ENCODE measurements around the gene ANKRD7. TPM values are rescaled to one million over a fixed set of nuclear protein-coding genes. Genes with fewer than 3 reads are reported as not detected.
A peak's percentile ranks its signal among the peaks of the same experiment; 100 is the strongest.

The ANKRD7 gene, protein sequence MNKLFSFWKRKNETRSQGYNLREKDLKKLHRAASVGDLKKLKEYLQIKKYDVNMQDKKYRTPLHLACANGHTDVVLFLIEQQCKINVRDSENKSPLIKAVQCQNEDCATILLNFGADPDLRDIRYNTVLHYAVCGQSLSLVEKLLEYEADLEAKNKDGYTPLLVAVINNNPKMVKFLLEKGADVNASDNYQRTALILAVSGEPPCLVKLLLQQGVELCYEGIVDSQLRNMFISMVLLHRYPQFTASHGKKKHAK
- total RNA-seq, result under 1 TPM in 1 of 2 donors, not detected in 1; 0.65 TPM
- polyA plus RNA-seq, result 1 to 10 TPM in 1 of 2 donors, not detected in 1; 6.3 TPM
- long read RNA-seq, donor 1, result 0 reads
- long read RNA-seq, donor 2, result 0 reads

- intact Hi-C loops (cut with DNase I), result no loop called here
- Histone ChIP-seq H3K9me3 (ENCODE audit: control insufficient read depth, low read length) (no peaks in the 10 kb centered on the region), H3K36me3 (ENCODE audit: control insufficient read depth in 1 of 2, insufficient read depth in 2 of 2, low read length in 1 of 2) (no peaks in the 10 kb centered on the region), H3K27me3 (ENCODE audit: control insufficient read depth in 1 of 2, insufficient read depth in 2 of 2, low read length in 1 of 2) (no peaks in the 10 kb centered on the region), H3K4me3 (ENCODE audit: low read length in 2 of 2) (no peak within 1 kb of the TSS), H3K4me1 (ENCODE audit: control insufficient read depth in 1 of 2, insufficient read depth in 2 of 2, low read length in 2 of 2) (no peaks in the 10 kb centered on the region), H3K27ac (ENCODE audit: low read depth in 1 of 2, low read length in 2 of 2) (no peak within 1 kb of the TSS)
- DNase-seq (peak in 1 of 2 donors; percentile 67), ATAC-seq (ENCODE audit: low FRiP score) (no peak)
- 93% methylated on average over 18 of the region's 18 CpGs for WGBS, 2 donors
These were observed at the start of gene ANKRD7 for GRCh38 chr7:118224521-118224920. Gene ANKRD7, plus strand, starts transcription at chr7:118224704. Its CDS starts 127 bp downstream, at chr7:118224831.

DNA sequence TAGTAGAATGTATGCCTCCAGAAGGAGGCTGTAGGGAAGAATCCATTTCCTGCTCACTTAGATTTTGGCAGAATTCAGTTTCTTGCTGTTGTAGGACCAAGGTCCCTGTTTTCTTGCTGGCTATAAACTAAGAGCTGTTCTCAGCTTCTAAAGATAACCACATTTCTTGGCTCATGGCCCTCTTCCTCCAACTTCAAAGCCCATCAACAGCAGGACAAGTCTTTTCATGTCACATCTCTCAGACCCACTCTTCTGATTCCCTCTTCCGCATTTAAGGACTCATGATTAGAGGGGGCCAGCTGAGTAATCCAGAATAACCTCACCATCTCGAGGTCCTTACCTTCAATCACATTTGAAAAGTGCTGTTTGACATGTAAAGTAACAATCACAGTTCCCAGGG, 48.8 kb upstream of the ANKRD7 start:
- Histone ChIP-seq H3K36me3 (ENCODE audit: control insufficient read depth in 1 of 2, insufficient read depth in 2 of 2, low read length in 1 of 2) (no peaks in the 10 kb centered on the region), H3K27me3 (ENCODE audit: control insufficient read depth in 1 of 2, insufficient read depth in 2 of 2, low read length in 1 of 2) (no peaks in the 10 kb centered on the region), H3K9me3 (ENCODE audit: control insufficient read depth, low read length) (no peaks in the 10 kb centered on the region), H3K27ac (ENCODE audit: low read depth in 1 of 2, low read length in 2 of 2) (no peak overlapping the region), H3K4me3 (ENCODE audit: low read length in 2 of 2) (no peak overlapping the region), H3K4me1 (ENCODE audit: control insufficient read depth in 1 of 2, insufficient read depth in 2 of 2, low read length in 2 of 2) (no peaks in the 10 kb centered on the region)
- DNase-seq, result no peak
- intact Hi-C loops (cut with DNase I), result loop anchor here in 1 of 2 donors (10.0 kb wide), 1 partner anchor 301 kb away; the partner anchor contains the start of gene CTTNBP2
- WGBS, 2 donors, result 62 to 66% methylated on average over 2 of the region's 2 CpGs
- no peak for ATAC-seq (ENCODE audit: low FRiP score)

GRCh38 chr7:118179191-118179590, 45.3 kb upstream of the ANKRD7 start:
- no peak overlapping the region for H3K4me3 ChIP-seq (ENCODE audit: low read length in 2 of 2)
- DNase-seq, result no peak

DNA sequence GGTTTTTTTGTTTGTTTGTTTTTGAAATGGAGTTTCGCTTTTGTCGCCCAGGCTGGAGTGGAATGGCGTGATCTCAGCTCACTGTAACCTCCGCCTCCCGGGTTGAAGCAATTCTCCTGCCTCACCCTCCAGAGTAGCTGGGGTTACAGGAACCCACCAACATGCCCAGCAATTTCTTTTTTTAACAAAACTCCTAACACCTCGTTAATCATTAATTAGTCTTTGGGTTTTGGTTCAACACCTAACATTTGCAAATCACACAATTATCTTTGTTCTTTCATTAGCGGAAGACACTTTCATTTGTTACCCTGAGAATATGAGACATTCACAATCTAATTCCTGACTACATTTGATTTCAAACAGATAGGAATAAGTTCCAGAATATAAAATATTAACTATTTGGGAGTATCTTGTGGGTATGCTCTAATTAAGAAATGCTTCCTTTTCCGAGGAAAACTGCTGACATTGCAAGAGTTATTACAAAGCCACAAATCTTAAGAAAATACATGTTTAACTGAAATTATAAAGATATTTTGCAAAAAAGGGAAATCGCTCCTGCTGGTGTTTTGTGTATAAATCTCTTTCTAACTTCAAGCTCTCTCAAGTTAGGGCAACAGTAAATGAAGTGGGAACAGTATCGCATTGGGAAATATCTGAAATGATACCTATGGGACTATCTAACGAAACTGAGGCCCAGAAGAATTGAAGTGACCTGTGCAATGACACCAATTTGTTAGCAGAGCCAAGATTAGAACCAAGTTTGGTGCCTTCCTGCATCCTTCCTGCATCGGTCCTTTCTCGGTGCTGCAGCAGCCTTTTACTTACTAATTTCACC, 41.7 kb upstream of the ANKRD7 start:
- intact Hi-C loops (cut with DNase I), result no loop called here
- WGBS, 2 donors, result 64 to 65% methylated on average over 13 of the region's 13 CpGs
- ATAC-seq (ENCODE audit: low FRiP score), result no peak

More at GRCh38 chr7:118179191-118179590, 45.3 kb upstream of the ANKRD7 start:
- Histone ChIP-seq H3K36me3 (ENCODE audit: control insufficient read depth in 1 of 2, insufficient read depth in 2 of 2, low read length in 1 of 2) (no peaks in the 10 kb centered on the region), H3K9me3 (ENCODE audit: control insufficient read depth, low read length) (no peaks in the 10 kb centered on the region), H3K27ac (ENCODE audit: low read depth in 1 of 2, low read length in 2 of 2) (no peak overlapping the region), H3K27me3 (ENCODE audit: control insufficient read depth in 1 of 2, insufficient read depth in 2 of 2, low read length in 1 of 2) (no peaks in the 10 kb centered on the region), H3K4me1 (ENCODE audit: control insufficient read depth in 1 of 2, insufficient read depth in 2 of 2, low read length in 2 of 2) (no peaks in the 10 kb centered on the region)
- no peak for ATAC-seq (ENCODE audit: low FRiP score)
- WGBS, 2 donors, result 90 to 96% methylated on average over 2 of the region's 2 CpGs
- intact Hi-C loops (cut with DNase I), result loop anchor here in 1 of 2 donors (10.0 kb wide), 1 partner anchor 304 kb away; the partner anchor contains the start of gene CTTNBP2

GRCh38 chr7:118183428-118183785, 41.1 kb upstream of the ANKRD7 start:
- Histone ChIP-seq H3K4me3 (ENCODE audit: low read length in 2 of 2) (peak overlapping the region; percentile 71 to 100), H3K36me3 (ENCODE audit: control insufficient read depth in 1 of 2, insufficient read depth in 2 of 2, low read length in 1 of 2) (no peaks in the 10 kb centered on the region), H3K27me3 (ENCODE audit: control insufficient read depth in 1 of 2, insufficient read depth in 2 of 2, low read length in 1 of 2) (no peaks in the 10 kb centered on the region), H3K4me1 (ENCODE audit: control insufficient read depth in 1 of 2, insufficient read depth in 2 of 2, low read length in 2 of 2) (no peaks in the 10 kb centered on the region), H3K9me3 (ENCODE audit: control insufficient read depth, low read length) (no peaks in the 10 kb centered on the region), H3K27ac (ENCODE audit: low read depth in 1 of 2, low read length in 2 of 2) (peak overlapping the region; percentile 93 to 97)
- ATAC-seq (ENCODE audit: low FRiP score) (peak; percentile 28), DNase-seq (no peak)
- intact Hi-C loops (cut with DNase I), result no loop called here
- 0 to 1% methylated on average over 15 of the region's 15 CpGs for WGBS, 2 donors

More for the DNA sequence above, 41.7 kb upstream of the ANKRD7 start:
- Histone ChIP-seq H3K36me3 (ENCODE audit: control insufficient read depth in 1 of 2, insufficient read depth in 2 of 2, low read length in 1 of 2) (no peaks in the 10 kb centered on the region), H3K27ac (ENCODE audit: low read depth in 1 of 2, low read length in 2 of 2) (peak overlapping the region; percentile 93 to 97), H3K4me3 (ENCODE audit: low read length in 2 of 2) (peak overlapping the region; percentile 71 to 100), H3K9me3 (ENCODE audit: control insufficient read depth, low read length) (no peaks in the 10 kb centered on the region), H3K27me3 (ENCODE audit: control insufficient read depth in 1 of 2, insufficient read depth in 2 of 2, low read length in 1 of 2) (no peaks in the 10 kb centered on the region), H3K4me1 (ENCODE audit: control insufficient read depth in 1 of 2, insufficient read depth in 2 of 2, low read length in 2 of 2) (no peaks in the 10 kb centered on the region)
- no peak for DNase-seq

DNA sequence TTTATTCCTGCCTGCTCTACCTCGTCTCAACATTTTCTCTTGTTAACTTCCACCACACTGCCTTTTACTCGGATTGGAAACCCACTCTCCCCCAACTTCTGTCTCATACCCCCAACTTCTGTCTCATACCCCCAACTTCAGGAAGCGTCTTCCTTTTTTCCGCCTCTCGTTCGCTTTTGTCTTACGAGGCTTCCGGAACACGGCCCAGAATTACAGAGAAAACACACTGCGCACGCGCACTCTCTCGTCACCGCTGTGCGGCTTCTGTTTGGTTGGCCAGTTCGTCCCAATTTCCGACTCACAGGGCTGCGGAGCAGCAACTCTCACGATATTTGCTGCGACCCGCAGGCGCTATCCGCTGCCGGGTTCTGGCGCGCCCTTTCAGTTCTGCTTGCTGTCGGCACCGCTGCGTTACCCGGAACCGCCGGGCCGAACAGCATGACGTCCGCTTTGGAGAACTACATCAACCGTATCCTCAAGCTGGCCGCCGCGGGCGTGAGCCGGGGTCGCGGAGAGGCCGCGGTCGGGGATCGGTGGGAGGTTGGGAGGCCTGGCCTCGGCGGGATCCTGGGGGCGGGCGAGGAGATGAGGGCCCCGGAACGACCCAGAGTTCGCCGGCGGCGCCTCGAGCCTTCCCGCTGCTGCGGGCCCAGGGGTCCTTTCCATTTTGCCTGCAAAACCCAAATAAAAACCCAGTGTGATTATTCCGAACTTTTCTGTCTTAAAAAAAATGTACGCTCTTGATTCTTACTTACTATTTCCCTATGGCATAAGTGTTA, 40.5 kb upstream of the ANKRD7 start, which contains the start of gene LSM8:
Gene LSM8 (plus strand): TSS at position 379 of the 779 bp plus-strand sequence. CDS start 60 bp downstream, at position 439.
- no peaks in the 10 kb centered on the region for H3K9me3 ChIP-seq (ENCODE audit: control insufficient read depth, low read length)
- no peaks in the 10 kb centered on the region for H3K4me1 ChIP-seq (ENCODE audit: control insufficient read depth in 1 of 2, insufficient read depth in 2 of 2, low read length in 2 of 2)
- 0% methylated on average over 61 to 62 of the region's 62 CpGs for WGBS, 2 donors
- peak; percentile 99 for ATAC-seq (ENCODE audit: low FRiP score)
- H3K27ac ChIP-seq (ENCODE audit: low read depth in 1 of 2, low read length in 2 of 2), result peak within 1 kb of the TSS; percentile 93 to 99
- peak within 1 kb of the TSS; percentile 71 to 100 for H3K4me3 ChIP-seq (ENCODE audit: low read length in 2 of 2)
- intact Hi-C loops (cut with DNase I), result no loop called here
- DNase-seq, result peak; percentile 99
- no peaks in the 10 kb centered on the region for H3K27me3 ChIP-seq (ENCODE audit: control insufficient read depth in 1 of 2, insufficient read depth in 2 of 2, low read length in 1 of 2)
- H3K36me3 ChIP-seq (ENCODE audit: control insufficient read depth in 1 of 2, insufficient read depth in 2 of 2, low read length in 1 of 2), result no peaks in the 10 kb centered on the region

GRCh38 chr7:118184565-118184940, 40.0 kb upstream of the ANKRD7 start:
- WGBS, 2 donors, result 6 to 7% methylated on average over 10 of the region's 10 CpGs
- ATAC-seq (ENCODE audit: low FRiP score) (no peak), DNase-seq (no peak)
- intact Hi-C loops (cut with DNase I), result no loop called here
- Histone ChIP-seq H3K9me3 (ENCODE audit: control insufficient read depth, low read length) (no peaks in the 10 kb centered on the region), H3K4me3 (ENCODE audit: low read length in 2 of 2) (peak overlapping the region; percentile 71 to 100), H3K27me3 (ENCODE audit: control insufficient read depth in 1 of 2, insufficient read depth in 2 of 2, low read length in 1 of 2) (no peaks in the 10 kb centered on the region), H3K4me1 (ENCODE audit: control insufficient read depth in 1 of 2, insufficient read depth in 2 of 2, low read length in 2 of 2) (no peaks in the 10 kb centered on the region), H3K36me3 (ENCODE audit: control insufficient read depth in 1 of 2, insufficient read depth in 2 of 2, low read length in 1 of 2) (no peaks in the 10 kb centered on the region), H3K27ac (ENCODE audit: low read depth in 1 of 2, low read length in 2 of 2) (peak overlapping the region in 1 of 2 donors; percentile 43)

GRCh38 chr7:118185163-118185860, 39.2 kb upstream of the ANKRD7 start:
- intact Hi-C loops (cut with DNase I), result no loop called here
- ATAC-seq (ENCODE audit: low FRiP score) (no peak), DNase-seq (no peak)
- no peaks in the 10 kb centered on the region for H3K36me3 ChIP-seq (ENCODE audit: control insufficient read depth in 1 of 2, insufficient read depth in 2 of 2, low read length in 1 of 2)
- no peak overlapping the region for H3K27ac ChIP-seq (ENCODE audit: low read depth in 1 of 2, low read length in 2 of 2)
- 64 to 69% methylated on average over 6 of the region's 6 CpGs for WGBS, 2 donors
- H3K4me1 ChIP-seq (ENCODE audit: control insufficient read depth in 1 of 2, insufficient read depth in 2 of 2, low read length in 2 of 2), result no peaks in the 10 kb centered on the region
- H3K9me3 ChIP-seq (ENCODE audit: control insufficient read depth, low read length), result no peaks in the 10 kb centered on the region
- peak overlapping the region in 1 of 2 donors; percentile 71 for H3K4me3 ChIP-seq (ENCODE audit: low read length in 2 of 2)
- H3K27me3 ChIP-seq (ENCODE audit: control insufficient read depth in 1 of 2, insufficient read depth in 2 of 2, low read length in 1 of 2), result no peaks in the 10 kb centered on the region
